Measurements from ENCODE around the gene VPS35. TPM values are rescaled to one million over a fixed set of nuclear protein-coding genes. Genes with fewer than 3 reads are reported as not detected.

Gene VPS35
- total and polyA plus RNA-seq, 2 of the 13 experiments (the other 11 are each of a cell fraction or from before 2014, with no cell fraction given): 30.7 to 136 TPM

GRCh38 chr16:46621006-46621933 lies 67.7 kb downstream of the VPS35 start, which contains the start of gene SHCBP1 (continued):
- no peak for TF ChIP-seq ZNF318 (CRISPR knock-in tag; IDR thresholded peaks at IDR 0.05)
- peak; percentile 91 for TF ChIP-seq ZNF777 (CRISPR knock-in tag; IDR thresholded peaks at IDR 0.05)
- TF ChIP-seq ZBTB49 (CRISPR knock-in tag; IDR thresholded peaks at IDR 0.05; ENCODE audit: borderline replicate concordance): no peak
- TF ChIP-seq ZNF550 (CRISPR knock-in tag; IDR thresholded peaks at IDR 0.05; ENCODE audit: borderline replicate concordance): no peak
- TF ChIP-seq DMAP1 (CRISPR knock-in tag; IDR thresholded peaks at IDR 0.05): peak; percentile 95
- TF ChIP-seq ZNF761 (CRISPR knock-in tag; conservative IDR thresholded peaks at IDR 0.05): 0 out of 2 replicates have a peak, but pooled peaks have one; percentile 27
- TF ChIP-seq IKZF4 (CRISPR knock-in tag; IDR thresholded peaks at IDR 0.05; ENCODE audit: borderline replicate concordance, low read depth, not compliant biosample characterization): peak; percentile 29
- TF ChIP-seq CREM (IDR thresholded peaks at IDR 0.05): peak; percentile 89
- 0 out of 2 replicates have a peak, but pooled peaks have one; percentile 16 for TF ChIP-seq CREM (CRISPR knock-in tag; IDR thresholded peaks at IDR 0.05)
- peak; percentile 89; the same call in 1 of the 2 replicates for TF ChIP-seq ARHGAP35 (CRISPR knock-in tag; IDR thresholded peaks at IDR 0.05; ENCODE audit: borderline replicate concordance)
- no peak for TF ChIP-seq ZNF12 (CRISPR knock-in tag; IDR thresholded peaks at IDR 0.05)
- no peak for TF ChIP-seq RELA (CRISPR knock-in tag; IDR thresholded peaks at IDR 0.05)
- peak; percentile 85 for TF ChIP-seq POGZ (CRISPR knock-in tag; IDR thresholded peaks at IDR 0.05)
- no peak for TF ChIP-seq NFIB (CRISPR knock-in tag; IDR thresholded peaks at IDR 0.05; ENCODE audit: borderline replicate concordance)
- TF ChIP-seq KLF12 (CRISPR knock-in tag; IDR thresholded peaks at IDR 0.05; ENCODE audit: borderline replicate concordance): 0 out of 2 replicates have a peak, but pooled peaks have one; percentile 40
- no peak for TF ChIP-seq STAT5B (CRISPR knock-in tag; IDR thresholded peaks at IDR 0.05)
- TF ChIP-seq KDM5B (CRISPR knock-in tag; IDR thresholded peaks at IDR 0.05; ENCODE audit: borderline replicate concordance): peak; percentile 76; the same call in 1 of the 2 replicates
- TF ChIP-seq ZNF883 (CRISPR knock-in tag; IDR thresholded peaks at IDR 0.05; ENCODE audit: not compliant biosample characterization): peak; percentile 63
- peak; percentile 80; the same call in 1 of the 2 replicates for TF ChIP-seq ZFYVE20 (CRISPR knock-in tag; IDR thresholded peaks at IDR 0.05; ENCODE audit: borderline replicate concordance, low read depth)
